ENCODE results near the gene SERPINC1.
"Not testable (repeated sequence)": the region's sequence is repeated elsewhere in the genome, so short reads cannot be mapped to it uniquely, and the experiment has no call there.

Gene SERPINC1

GRCh38 chr1:173888749-173889148 is 28.4 kb downstream of the SERPINC1 start:
- DNase-seq: no peak

DNA sequence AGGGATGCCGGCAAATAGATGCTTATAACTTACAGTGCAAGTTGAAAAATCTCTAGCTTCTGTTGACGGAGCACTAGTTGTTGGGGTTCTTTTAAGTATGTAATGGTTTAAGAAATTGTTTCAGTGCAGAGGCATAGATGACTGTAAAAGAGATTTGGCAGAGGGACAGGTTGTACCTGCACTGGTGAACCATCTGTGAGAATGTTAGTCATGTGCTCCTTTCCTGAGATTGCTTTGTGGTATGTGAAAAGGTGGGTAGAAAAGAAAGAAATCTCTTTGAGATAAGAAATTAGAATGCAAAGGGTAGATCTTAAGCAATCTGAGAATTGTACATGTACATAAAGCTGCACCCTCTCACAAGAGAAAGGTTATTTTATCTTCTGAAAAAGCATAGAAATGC is 29.5 kb downstream of the SERPINC1 start:
- DNase-seq: no peak

- DNase-seq: no peak
These were observed 30.1 kb downstream of the SERPINC1 start for GRCh38 chr1:173886746-173887611.

GRCh38 chr1:173884701-173885100 is 32.4 kb downstream of the SERPINC1 start:
- no peak for DNase-seq

DNA sequence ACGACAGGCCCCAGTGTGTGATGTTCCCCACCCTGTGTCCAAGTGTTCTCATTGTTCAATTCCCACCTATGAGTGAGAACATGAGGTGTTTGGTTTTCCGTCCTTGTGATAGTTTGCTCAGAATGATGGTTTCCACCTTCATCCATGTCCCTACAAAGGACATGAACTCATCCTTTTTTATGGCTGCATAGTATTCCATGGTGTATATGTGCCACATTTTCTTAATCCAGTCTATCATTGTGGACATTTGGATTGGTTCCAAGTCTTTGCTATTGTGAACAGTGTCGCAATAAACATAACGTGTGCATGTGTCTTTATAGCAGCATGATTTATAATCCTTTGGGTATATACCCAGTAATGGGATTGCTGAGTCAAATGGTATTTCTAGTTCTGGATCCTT is 36.0 kb downstream of the SERPINC1 start:
- DNase-seq: not testable (repeated sequence)

- no peak for DNase-seq
These were observed 38.9 kb downstream of the SERPINC1 start for GRCh38 chr1:173878251-173878650.

DNA sequence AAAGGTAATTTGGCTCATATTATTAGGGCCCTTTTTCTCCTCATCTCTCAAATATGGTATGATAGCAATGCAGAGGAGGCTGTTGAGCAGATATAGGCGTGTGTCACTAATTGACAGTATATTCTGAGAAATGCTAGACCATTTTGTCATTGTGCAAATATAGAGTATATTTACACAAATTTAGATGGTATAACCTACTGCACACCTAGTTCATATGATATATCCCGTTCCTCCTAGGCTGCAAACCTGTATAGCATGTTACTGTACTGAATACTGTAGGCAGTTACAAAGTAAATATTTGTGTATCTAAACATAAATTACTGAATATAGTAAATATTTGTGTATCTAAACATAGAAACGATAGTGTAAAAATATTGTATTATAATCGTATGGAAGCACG is 40.4 kb downstream of the SERPINC1 start:
- DNase-seq: no peak

- DNase-seq: no peak
These were observed 45.6 kb downstream of the SERPINC1 start for GRCh38 chr1:173871500-173871899.

DNA sequence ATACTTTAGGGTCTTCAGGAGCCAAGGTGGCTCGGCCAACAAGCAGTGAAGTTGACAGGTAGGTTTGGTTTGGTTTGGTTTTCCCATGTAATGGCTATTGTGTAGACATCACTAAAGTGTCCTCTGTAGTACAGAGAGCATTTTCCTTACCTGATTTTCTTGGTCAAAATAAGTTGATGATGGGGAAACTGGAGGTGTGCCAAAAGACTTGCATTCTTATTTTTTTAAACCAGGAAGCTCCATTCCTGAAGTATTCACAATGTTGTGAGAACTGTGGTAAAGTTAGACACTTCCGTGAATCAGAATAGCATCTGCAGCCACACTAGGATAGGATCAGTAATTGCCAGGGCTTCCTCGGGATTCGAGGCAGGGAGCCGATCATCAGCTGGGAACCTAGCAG is 46.0 kb downstream of the SERPINC1 start:
- DNase-seq: no peak

- DNase-seq: no peak
These were observed 46.7 kb downstream of the SERPINC1 start for GRCh38 chr1:173870252-173871075.

DNA sequence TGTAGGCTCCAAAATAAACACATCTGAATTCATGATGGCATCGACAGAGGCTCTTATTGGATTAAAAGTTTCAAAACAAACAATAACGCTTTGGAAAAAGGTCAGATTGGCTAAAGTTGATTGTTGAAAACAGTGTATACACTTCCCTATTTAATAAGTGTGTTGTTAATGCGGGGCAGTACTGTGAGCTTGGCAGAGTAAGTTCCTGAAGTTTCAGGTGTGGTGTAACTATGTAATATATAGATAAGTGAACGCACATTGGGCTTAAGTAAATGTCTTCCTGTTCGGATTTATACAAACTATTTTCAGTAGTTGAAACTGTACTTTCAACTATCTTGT is 48.1 kb downstream of the SERPINC1 start:
- no peak for DNase-seq

GRCh38 chr1:173868266-173869020 is 48.7 kb downstream of the SERPINC1 start, which contains the start of gene ZBTB37:
ZBTB37 (plus strand) TSS chr1:173868380; CDS start chr1:173870226, 1,846 bp downstream.
- DNase-seq: peak; percentile 83

- peak; percentile 98 for DNase-seq
These were observed 49.3 kb downstream of the SERPINC1 start, which contains the start of gene GAS5 for GRCh38 chr1:173867753-173868265. GAS5 (minus strand) TSS chr1:173867989.

DNA sequence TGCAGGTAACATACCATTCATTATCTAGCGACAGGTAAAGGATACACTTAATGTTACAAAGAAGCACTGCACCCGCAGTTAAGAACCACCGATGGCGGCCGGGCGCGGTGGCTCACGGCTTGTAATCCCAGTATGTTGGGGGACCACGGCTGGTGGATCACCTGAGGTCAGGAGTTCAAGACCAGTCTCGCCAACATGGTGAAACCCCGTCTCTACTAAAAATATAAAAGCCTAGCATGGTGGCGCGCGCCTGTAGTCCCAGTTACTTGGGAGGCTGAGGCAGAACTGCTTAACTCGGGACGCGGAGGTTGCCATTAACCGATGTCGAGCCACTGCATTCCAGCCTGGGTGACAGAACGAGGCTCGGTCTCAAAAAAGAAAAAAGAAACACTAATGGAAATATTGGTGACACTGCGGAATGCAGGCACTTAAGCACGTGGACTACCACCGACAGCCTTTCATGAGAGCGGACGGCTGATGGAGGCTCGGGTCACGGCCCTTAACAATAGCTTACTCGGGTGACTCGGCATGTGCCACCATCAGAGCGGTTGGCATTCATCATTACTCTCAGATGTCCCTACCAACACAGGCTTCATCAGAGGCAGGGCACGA is 49.9 kb downstream of the SERPINC1 start:
- DNase-seq: peak; percentile 55

GRCh38 chr1:173866413-173867115 is 50.6 kb downstream of the SERPINC1 start:
- DNase-seq: no peak

- DNase-seq: no peak
These were observed 51.5 kb downstream of the SERPINC1 start for GRCh38 chr1:173865468-173866164.

DNA sequence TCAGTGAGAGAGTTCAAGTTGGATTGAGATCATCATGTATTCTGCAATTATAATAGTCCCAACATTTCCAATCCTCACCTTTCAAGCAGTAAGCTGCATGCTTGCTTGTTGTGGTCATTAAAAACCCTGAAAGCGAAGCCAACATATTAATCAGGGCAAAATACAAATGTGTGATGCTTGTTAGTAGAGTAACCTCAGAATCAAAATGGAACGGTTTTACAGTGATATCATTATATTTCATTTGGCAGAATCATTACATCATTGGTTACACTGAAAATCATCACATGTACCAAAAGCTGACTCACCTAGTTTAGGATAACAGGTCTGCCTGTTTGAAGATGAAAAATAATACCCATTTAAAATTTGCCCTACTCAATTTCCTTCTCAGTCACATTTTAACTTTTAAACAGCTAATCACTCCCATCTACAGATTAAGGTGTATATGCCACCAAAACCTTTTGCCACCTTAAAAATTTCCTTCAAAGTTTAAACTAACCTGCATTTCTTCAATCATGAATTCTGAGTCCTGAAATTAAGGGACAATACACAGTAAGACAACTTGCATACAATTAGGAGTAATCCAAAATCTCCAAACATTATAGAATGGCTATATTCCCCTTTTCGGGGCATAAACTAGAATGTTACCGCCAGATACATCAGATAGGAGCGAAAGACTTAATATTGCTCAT is 52.8 kb downstream of the SERPINC1 start:
- no peak for DNase-seq

DNA sequence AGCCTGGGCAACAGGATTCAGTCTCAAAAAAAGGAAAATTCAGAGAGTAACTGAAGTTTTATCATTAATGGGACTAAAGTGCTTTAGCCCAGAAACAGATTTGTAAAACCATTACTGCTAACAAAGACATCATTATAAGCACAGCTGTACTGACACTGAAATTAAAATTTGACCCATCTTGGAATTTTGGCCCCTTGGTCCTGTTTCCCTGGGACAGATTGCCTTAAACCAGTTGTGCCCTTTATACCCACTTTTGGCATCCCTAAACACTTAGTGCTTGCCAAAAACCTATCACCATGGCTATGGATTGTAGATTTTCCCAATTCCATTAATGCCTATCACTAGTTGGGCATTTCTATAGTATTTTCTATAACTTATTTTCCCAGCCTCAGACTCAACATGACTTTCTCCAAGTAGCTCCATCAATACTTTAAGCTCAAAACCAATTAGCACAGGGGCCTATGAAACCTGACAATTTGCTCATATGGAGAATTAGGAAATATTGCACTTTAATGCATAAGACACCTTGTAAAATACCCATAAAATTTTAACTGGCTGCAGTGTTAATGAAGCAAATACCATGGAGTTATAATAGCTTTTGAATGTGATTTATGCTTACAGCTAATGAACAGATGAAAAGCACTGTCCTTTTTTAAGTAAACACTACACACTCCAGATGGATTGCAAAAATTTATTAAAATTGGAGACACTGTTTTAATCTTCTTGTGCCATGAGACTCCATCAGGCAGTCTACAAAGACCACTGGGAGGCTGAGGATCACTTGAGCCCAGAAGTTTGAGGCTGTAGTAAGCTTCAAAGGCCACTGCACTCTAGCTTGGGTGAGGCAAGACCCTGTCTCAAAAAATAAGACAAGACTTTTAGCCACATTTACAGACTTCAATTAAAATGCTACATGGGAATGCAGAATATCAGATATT is 53.6 kb downstream of the SERPINC1 start:
- no peak for DNase-seq

- no peak for DNase-seq
These were observed 54.3 kb downstream of the SERPINC1 start for GRCh38 chr1:173862769-173863223.
